HG03025 (cell line): Measurements from ENCODE around the gene CD5L.

Experiments used
- ATAC-seq: cut with Tn5 transposase; IDR thresholded peaks from one replicate; pipeline ENCODE4 v1.9.1; 2021; ENCODE audit warnings: mild to moderate bottlenecking, moderate library complexity; ENCODE audit not compliant: unreplicated experiment, low FRiP score

CD5L gene

DNA sequence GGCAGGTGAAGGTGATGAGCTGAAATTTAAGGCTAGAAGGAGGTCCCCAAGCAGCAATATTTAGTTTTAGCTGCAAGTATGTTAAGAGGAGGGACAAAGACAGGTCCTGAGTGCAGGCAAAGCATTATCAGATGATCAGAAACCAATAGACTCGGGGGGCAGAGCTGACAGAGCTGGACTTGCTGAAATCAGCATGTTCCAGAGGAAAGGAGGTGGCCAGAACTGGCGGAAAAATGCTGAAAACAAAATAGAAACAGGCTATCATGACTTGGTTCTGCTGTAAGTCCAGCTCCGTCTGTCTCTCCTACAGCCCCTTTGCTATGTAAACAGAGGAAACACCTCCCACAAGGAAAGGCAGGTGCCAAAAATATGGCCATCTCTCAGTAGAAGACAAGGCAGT lies at the start of gene CD5L:
CD5L (minus strand) TSS at position 101 of the 400 bp plus-strand sequence. CDS start 107 bp downstream, outside the sequence.
- ATAC-seq = no peak

DNA sequence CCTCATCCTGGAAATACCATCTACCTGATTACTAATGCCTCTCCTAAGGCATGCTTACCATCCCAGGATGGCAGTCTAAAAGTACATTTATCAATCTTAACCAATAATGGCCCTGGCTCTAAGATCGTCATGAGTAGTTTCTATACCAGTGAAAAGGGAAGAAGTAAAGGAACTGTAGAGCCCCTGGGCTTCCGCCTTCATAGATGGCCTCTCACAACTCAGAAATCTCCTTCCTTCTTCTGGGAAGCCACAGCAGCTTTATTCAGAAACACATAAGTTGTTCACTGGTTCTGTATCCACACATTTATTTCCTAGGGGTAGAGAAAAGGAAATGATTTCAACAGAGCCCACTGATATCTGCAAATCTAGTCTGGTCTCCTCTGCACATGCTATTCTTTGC lies 41.0 kb upstream of the CD5L start:
- ATAC-seq = no peak

DNA sequence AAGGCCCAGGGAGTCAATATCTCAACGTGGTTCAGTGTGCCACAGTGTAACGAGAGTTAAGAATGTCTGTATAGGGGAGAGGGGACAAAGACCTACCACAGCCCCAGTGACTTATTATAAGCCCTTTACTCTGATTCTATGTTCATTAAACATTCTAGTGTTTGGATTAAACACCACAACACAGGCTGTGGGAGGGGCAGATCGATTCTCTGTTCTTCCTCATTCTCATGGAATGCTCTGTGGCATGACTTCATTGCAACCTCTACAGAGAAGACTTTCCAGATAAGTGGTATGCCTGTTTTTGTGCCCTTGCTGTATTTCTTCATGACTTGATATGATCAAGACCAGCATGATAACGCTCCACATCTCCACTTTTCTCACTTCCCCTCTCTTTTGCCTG lies 39.0 kb upstream of the CD5L start:
- ATAC-seq = no peak

- no peak for ATAC-seq
These were observed 36.5 kb upstream of the CD5L start for GRCh38 chr1:157878059-157878458.

GRCh38 chr1:157870490-157870889 lies 28.9 kb upstream of the CD5L start:
- no peak for ATAC-seq

DNA sequence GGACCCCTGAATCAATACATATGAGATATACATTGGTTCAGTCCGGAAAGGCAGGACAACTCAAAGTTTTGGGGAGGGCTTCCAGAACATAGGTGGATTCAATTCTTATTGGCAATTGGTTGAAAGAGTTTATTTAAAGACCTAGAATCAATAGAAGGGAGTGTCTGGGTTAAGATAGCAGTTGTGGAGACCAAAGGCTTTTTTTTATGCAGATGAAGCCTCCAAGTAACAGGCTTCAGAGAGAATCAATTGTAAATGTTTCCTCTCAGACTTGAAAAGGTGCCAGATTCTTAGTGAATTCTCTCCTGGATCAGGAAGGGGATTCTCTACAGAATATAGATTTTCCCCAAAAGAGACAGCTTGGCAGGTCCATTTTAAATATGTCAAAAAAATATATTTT lies 27.0 kb upstream of the CD5L start:
- ATAC-seq = no peak

DNA sequence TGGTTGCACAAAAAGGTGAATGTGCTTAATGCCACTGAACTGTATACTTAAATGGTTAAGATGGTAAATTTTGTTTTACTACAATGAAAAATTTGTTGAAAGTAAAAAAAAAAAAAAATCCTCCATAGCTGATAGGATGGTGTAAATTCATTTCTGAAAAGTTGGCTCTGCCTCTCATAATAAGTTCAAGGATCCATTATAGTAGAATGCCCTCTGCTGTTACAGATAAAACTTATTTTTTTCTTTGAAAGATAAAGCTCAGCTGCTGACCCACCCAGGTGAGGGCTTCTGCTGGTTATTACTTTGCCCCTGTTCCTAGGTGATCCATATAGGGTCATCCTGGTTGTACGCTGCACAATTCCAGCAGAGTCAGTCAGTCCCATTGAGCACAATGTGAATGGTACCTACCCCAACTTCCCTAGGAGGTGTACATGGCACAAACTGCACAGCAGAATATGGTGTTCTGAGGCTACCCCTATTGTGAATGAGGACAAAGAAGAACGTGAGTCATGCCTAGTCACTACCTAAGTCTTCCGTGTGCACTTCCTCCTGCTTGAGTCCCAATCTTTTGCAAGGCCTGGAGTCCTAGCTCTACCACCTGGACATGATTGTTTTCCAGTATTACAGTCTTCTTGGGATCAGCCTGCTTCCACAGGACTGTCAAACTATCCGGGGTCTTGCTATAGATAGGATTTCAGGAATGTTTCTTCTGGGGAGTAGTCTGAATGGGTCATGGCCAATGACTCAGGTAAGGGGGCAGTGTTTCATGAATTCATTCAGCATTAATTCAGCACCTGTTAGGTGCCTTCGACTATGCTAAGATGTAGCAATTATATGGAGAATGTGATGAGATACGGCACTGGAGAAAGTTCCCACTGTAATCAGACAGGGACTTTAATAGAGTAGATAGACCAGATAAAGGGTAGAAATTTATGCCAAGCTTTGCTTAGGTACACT lies 20.8 kb upstream of the CD5L start:
- no peak for ATAC-seq

GRCh38 chr1:157856538-157856937 lies 14.9 kb upstream of the CD5L start:
- ATAC-seq = no peak

GRCh38 chr1:157852476-157852875 lies 10.9 kb upstream of the CD5L start:
- ATAC-seq = no peak

DNA sequence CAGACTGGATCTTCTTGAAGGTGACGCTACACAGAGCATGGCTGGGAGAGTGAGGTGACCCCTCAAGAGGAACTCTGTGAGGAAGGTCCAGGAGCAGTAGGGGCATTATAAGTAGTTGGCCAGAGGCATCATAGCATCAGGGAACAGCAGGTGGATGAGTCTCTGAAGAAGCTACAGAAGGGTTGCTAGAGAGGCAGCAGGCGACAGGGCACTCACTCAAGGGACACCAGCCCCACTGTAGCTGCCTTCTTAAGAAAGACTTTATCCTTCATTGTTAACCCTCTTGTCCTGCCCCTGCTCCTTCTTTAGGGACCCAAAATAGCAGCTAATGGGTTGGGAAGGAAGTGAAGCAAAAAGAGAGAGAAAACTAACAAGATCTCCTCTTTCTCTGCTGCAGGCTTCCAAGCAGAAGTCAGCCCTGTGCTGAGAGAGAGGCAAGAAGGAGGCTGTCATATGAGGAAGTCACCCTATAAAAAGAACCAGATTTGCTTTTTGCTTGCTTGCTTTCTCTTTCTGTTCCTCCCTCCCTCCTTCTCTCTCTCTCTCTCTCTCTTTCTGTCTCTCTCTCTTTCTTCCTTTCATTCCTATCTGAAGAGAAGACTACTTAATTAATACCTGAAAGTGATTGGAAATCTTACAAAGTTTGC lies 7.7 kb upstream of the CD5L start:
- peak; percentile 80 for ATAC-seq

- ATAC-seq = no peak
These were observed 2.7 kb upstream of the CD5L start for GRCh38 chr1:157844089-157844830.

- ATAC-seq = no peak
These were observed 1.3 kb upstream of the CD5L start for GRCh38 chr1:157842939-157843338.

DNA sequence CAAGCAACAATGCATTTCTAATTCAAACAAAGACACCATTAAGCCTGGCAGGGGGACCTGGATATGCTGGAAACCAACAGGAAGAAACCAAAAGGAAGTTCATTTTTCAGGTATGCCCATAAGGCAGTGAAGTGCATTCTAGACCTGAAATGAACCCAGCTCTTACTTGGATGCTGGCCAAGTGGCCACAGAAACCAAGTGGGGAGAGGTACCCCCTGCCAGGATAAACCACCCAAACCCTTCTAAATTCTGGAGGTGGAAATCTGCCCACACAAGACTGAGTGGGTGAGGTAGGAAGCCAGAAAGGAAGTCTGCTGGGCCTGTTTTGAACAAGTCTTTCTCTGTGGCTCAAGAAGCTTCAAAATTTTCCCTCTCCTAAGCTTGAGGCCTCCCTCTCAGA lies 2.6 kb downstream of the CD5L start:
- ATAC-seq = no peak

GRCh38 chr1:157834430-157834829 lies 7.2 kb downstream of the CD5L start:
- ATAC-seq = no peak

- ATAC-seq = no peak
These were observed 8.5 kb downstream of the CD5L start for GRCh38 chr1:157833145-157833544.

DNA sequence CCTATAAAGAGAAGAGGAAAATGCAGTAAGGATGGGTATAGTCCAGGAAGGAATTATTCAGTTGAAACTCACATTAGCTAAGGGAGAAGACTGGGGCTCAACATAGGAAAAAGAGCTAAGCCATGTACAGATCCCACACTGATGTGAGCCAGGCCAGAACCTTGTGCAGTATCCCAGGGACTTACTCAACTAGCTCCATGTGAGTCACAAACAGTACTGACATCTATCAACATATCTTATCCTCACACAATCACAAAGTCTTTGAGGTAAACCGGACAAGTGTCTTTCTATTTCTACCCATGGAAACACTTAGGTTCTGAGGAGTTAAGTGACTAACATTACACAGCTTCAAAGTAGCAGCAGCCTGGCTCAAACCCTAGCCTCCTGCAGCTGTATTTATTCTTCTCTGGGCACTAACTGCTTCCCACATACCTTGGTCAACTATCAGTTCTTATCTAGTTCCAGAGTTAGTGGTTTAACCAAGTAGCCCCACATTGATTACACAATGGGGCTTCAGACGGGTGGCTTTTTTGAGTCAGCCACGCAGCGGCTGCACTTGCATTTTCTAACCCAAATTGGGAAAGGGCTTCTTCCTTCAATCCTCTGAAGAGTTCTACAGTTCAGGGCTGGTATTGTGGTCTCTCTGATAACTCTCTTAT lies 9.5 kb downstream of the CD5L start:
- no peak for ATAC-seq

DNA sequence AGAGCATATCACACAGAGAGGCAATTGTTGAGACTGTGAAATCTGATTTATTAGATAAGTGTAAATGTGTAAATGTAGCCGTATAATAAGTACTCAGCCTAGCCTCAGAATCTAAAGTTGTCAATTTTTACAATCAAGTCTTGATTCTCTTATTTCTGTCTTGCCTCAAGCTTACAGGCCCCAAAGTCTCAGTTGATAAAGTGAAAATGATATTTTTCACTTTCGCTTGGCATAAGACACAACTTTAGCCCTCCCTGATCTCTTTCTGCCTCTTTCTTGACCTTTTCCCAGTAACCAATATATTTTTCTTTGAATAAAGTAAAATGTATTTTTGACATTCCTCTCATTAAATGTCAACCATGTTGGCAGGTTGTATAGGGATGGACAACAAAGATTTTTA lies 10.7 kb downstream of the CD5L start:
- no peak for ATAC-seq

DNA sequence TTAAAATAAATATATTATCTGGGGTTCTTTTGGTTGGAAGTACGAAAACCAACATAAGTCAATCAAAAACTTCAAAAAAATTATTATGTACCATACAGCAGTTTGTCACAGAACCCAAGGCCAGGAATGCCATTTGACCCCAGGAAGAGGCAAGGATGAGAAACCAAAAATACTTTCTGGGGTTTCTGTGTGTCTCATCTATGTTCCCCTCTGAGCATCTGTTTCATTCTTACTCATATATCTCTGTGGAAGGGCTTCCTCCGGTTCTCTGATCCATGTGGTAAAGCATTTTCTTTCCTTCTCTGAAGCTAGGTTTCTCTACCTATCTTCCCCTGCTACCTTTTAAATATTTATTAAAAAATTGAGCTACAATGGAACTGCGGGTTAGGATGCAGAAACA lies 11.9 kb downstream of the CD5L start:
- no peak for ATAC-seq

DNA sequence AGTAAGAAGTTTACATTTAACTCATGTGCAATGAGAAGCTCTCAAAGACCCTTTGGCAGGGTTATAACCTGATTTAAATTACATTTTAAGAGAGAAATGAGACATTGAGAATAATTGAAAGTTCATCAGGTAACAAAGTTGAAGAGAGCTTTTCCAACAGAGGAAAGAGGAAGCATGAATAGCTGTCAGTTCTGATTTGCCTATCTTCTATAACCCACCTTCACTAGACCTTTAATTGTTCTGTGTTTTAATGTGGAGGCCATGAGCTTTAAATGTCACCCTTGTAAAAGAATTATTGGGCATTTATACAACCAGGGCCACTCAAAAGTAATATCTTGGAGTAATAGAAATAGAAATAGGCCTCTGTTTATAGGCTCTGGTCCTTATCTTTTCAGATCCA lies 12.4 kb downstream of the CD5L start:
- no peak for ATAC-seq

GRCh38 chr1:157820299-157820698 lies 21.3 kb downstream of the CD5L start:
- no peak for ATAC-seq

DNA sequence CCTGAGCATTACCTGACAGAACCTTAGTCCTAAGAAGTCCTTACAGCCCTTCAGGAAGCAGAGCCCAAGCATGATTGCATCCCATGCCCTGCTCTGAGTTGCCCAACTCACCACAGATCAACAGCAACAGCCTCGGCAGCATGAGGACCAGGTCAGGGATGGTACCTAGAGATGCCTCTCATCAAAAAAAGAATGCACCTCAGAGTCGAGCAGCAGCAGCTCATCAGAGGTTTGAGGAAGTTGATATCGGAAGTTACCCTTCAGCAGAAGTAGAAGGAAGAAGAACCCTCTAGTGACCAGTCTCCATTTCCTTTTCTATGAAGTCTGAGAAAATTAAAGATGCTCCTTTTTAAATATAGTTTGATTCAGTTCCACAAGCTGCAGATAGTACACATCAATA lies 21.7 kb downstream of the CD5L start, which contains the start of gene FCRL1:
FCRL1 (minus strand) TSS at position 225 of the 400 bp plus-strand sequence; CDS start at position 142, 83 bp downstream.
- ATAC-seq = no peak
